Measurements from ENCODE around the gene C17orf50. TPM values are rescaled to one million over a fixed set of nuclear protein-coding genes. Genes with fewer than 3 reads are reported as not detected.

C17orf50 gene
- total and polyA plus RNA-seq, 8 donors, result 0.12 to 0.28 (median 0.17) TPM; not detected in 5

DNA sequence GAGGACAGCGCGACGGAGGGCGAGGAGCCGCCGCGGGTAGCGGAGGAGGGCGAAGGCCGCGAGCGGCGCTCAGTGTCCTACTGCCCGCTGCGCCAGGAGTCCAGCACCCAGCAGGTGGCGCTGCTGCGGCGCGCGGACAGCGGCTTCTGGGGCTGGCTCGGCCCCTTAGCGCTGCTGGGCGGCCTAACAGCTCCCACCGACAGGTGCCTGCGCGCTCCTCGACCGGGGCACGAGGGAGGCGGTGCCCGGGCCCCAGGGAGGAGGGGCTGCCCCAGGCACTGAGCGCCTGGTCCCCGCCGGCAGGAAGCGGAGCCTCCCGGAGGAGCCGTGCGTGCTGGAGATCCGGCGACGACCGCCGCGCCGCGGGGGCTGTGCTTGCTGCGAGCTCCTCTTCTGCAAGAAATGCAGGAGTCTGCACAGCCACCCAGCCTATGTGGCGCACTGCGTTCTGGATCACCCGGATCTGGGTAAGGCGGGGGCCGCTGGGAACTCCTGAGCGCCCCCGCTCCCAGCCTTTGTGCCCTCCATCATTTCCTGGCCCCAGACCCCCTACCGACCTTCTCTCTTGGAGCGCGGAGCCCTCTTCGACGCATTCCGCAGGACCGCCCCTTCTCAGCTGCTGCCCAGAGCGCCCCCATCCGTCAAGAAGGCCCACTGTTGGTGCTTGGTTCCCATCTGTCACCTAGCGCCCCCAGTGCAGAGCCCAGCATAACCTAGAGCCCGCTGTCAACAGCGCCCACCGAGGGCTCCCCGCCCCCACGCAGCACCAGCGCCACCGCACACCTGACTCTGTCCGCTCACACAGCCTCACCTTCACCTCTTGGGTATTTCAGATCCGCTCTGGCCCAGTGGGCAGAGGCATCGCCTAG, 3.7 kb downstream of the C17orf50 start:
- DNase-seq (peak; percentile 85 to 99 (median 93)), FAIRE-seq (no peak), ATAC-seq (peak; percentile 94 to 97 (median 96))
- peak overlapping the region in 3 of 4 donors; percentile 17 to 39 (median 31) for H3K27ac ChIP-seq
- 3 to 4% methylated on average over 66 to 75 of the region's 75 CpGs for WGBS, 2 donors
- peak overlapping the region; percentile 12 to 57 (median 42) for H3K4me3 ChIP-seq
- H3K36me3 ChIP-seq, result no peaks in the 10 kb centered on the region
- intact Hi-C loops (cut with DNase I), result loop anchor here in 1 of 3 donors (2.0 kb wide), 1 partner anchor 40 kb away; no protein-coding TSS in a partner anchor
- no peaks in the 10 kb centered on the region for H3K4me1 ChIP-seq
- no peaks in the 10 kb centered on the region for H3K9me3 ChIP-seq
- no peaks in the 10 kb centered on the region for H3K27me3 ChIP-seq
- peak; percentile 93 to 97 (median 96) for TF ChIP-seq CTCF (IDR thresholded peaks at IDR 0.05)

- no peak overlapping the region for H3K27ac ChIP-seq
- WGBS, 2 donors, result 69 to 71% methylated on average over 11 of the region's 11 CpGs
- ATAC-seq (no peak), DNase-seq (no peak), FAIRE-seq (no peak)
- peak overlapping the region in 1 of 4 donors; percentile 57 for H3K4me3 ChIP-seq
- H3K4me1 ChIP-seq, result no peaks in the 10 kb centered on the region
- no peak for TF ChIP-seq CTCF (IDR thresholded peaks at IDR 0.05)
- no peaks in the 10 kb centered on the region for H3K27me3 ChIP-seq
- intact Hi-C loops (cut with DNase I), result loop anchor here (2.0 to 5.0 kb wide), 2 partner anchors 37 to 40 kb away; no protein-coding TSS in a partner anchor
- no peaks in the 10 kb centered on the region for H3K36me3 ChIP-seq
- H3K9me3 ChIP-seq, result no peaks in the 10 kb centered on the region
These were observed 4.5 kb downstream of the C17orf50 start for GRCh38 chr17:35765086-35765710.

DNA sequence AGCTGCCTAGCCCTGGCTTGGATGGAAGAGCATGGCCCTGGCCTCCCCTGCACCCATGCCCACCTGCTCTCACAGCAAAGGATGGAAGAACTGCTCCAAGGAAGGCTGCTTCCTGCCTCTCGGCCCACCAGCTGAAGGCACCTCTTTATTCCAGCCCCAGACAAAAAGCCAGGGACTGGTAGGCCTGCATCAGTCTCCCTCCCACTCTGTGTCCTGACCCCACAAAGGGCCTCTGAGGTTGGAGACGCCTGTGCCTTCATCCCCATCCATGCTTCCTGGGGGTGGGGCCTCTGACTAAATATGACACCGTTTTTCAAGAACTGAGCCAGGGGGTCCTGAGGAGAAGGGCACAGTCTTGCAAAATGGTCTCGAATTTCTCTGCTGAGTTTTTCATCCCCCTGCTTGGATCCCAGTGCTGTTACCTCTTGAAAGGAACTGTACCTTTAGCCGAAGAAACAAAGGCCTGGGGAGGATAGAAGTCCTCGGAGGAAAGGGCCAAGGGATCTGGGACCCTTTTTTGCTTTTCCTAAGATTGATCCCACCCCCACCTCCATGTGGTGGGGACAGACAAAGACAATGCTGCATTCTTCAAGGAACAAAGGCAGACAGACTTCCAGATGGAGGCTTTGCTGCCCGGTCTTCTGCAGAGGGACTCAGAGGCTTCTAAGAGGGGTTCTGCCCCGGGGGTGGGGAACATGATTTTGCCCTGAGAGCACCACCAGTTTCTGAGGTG, 5.2 kb downstream of the C17orf50 start:
- DNase-seq (no peak), ATAC-seq (no peak), FAIRE-seq (no peak)
- no peaks in the 10 kb centered on the region for H3K36me3 ChIP-seq
- intact Hi-C loops (cut with DNase I), result loop anchor here (2.0 to 5.0 kb wide), 2 partner anchors 36 to 39 kb away; no protein-coding TSS in a partner anchor
- WGBS, 2 donors, result 70 to 78% methylated on average over 7 to 8 of the region's 8 CpGs
- no peak overlapping the region for H3K4me3 ChIP-seq
- no peaks in the 10 kb centered on the region for H3K9me3 ChIP-seq
- no peaks in the 10 kb centered on the region for H3K4me1 ChIP-seq
- H3K27me3 ChIP-seq, result no peaks in the 10 kb centered on the region
- no peak for TF ChIP-seq CTCF (IDR thresholded peaks at IDR 0.05)
- H3K27ac ChIP-seq, result no peak overlapping the region

DNA sequence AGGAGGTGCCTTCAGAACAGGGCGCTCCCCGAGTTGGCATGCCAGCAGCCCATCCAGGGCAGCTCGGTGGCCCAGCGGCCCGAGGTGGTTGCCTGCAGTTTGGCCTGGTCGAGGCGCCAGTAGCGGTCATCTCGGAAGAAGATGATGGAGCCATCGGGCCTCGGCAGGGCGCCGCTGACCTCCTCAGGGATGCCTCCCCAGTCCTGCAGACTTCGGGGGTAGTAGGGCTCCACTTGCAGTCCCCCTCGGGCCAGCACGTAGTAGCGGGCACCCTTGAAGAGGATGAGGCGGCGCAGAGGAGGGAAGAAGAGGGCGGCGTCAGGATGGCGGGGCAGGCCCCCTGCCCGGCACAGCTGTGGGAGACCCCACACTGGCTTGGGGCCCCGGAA, 5.8 kb downstream of the C17orf50 start:
- no peak overlapping the region for H3K4me3 ChIP-seq
- H3K27me3 ChIP-seq, result no peaks in the 10 kb centered on the region
- DNase-seq (peak in 1 of 6 donors; percentile 62), ATAC-seq (no peak), FAIRE-seq (no peak)
- 76 to 81% methylated on average over 23 to 24 of the region's 24 CpGs for WGBS, 2 donors
- no peak for TF ChIP-seq CTCF (IDR thresholded peaks at IDR 0.05)
- H3K27ac ChIP-seq, result no peak overlapping the region
- no peaks in the 10 kb centered on the region for H3K9me3 ChIP-seq
- intact Hi-C loops (cut with DNase I), result loop anchor here in 2 of 3 donors (5.0 kb wide), 1 partner anchor 36 kb away; no protein-coding TSS in a partner anchor
- no peaks in the 10 kb centered on the region for H3K36me3 ChIP-seq
- no peaks in the 10 kb centered on the region for H3K4me1 ChIP-seq

All from pancreas (tissue), 10 donors.